NCI-H1417 (cell line): Measurements from ENCODE around the gene RNF151.

Source experiments
- DNase-seq, 3 experiments: peaks; one replicate each; lab custom pipeline; 2025; lab: John Stamatoyannopoulos, UW

RNF151 gene

DNA sequence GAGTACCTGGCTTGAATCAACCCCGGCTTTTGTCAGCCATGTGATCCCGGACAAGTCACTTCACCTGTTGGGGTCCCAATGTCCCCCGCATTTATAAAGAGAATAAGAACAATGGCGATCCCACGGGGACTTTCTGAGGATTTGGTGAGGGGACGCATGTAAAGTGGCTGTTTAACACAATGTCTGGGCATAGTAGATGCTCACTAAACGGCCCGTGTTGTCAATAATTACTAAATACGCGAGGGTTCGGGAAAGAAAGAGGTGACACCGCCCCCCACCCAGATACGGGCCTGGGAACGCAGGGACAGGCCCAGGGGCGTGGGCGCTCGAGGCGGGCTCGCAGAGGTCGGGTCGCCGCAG is 24.9 kb downstream of the RNF151 start:
- no peak for DNase-seq

DNA sequence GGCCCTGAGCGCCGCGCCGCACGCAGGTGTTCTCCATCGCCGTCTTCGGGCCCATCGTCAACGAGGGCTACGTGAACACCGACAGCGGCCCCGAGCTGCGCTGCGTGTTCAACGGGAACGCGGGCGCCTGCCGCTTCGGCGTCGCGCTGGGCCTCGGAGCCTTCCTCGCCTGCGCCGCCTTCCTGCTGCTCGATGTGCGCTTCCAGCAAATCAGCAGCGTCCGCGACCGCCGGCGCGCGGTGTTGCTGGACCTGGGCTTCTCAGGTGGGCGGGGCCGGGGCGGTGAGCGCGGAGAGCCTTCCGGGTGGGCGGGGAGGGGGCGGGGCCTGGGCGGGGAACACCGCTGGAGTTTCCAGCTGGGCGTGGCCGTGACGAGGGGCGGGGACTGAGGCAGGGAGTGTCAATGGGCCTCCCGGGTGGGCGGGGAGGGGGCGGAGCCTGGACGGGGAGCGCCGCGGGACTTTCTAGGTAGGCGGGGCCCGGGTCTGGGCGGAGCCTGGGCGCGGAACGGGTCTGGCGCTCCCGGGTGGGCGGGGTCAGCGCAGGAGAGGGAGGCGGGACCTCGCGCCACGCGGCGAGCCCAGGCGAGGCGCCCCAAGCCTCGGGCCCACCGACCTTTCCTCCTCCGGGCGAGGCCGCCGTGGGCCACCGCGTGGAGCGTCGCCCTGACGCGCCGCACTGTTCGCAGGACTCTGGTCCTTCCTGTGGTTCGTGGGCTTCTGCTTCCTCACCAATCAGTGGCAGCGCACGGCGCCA is 25.5 kb downstream of the RNF151 start:
- peak in 1 of 3 experiments; percentile 78 for DNase-seq

GRCh38 chr16:1992704-1993317 is 26.2 kb downstream of the RNF151 start:
- no peak for DNase-seq

DNA sequence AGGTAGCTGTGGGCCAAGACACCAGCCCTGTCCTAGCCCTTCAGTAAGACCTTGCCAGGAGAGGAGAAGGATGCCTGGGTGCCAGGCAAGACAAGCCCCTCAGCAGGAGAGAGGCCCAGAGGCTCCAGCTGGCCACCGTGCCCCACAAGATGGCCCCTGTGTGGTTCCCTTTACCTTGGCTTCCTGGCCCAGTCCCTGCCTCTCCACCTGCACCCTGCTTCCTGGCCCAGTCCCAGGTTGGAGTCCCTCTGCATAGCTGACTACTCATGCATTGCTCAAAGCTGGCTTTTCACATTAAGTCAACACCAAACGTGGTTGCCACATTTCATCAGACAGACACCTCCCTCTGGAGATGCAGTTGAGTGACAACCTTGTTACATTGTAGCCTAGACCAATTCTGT is 27.1 kb downstream of the RNF151 start:
- DNase-seq = no peak

- no peak for DNase-seq
These were observed 31.1 kb downstream of the RNF151 start for GRCh38 chr16:1997494-1998359.

DNA sequence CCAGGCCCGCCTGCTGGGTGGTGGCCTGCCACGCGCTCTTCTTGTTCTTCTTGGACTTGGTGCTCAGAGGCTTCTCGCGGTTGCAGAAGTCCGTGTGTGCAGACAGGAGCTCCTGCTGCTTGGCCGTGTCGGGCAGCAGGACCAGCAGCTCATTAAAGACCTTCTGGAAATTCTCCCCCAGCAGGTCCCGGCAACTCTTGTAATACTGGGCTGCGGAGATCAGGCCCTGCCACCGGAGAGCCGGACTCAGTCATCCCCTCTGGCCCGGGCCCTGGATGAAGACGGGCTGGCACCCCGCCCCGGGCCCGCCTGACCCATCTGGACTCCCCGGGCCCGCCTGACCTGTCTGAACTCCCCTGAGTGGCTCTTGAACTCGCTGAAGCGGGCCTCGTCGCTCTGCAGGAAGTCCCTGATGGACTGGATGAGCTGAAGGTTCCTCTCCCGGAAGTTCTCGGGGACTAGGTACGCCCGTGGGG is 31.7 kb downstream of the RNF151 start:
- DNase-seq = no peak

GRCh38 chr16:1998852-1999801 is 32.5 kb downstream of the RNF151 start:
- no peak for DNase-seq

DNA sequence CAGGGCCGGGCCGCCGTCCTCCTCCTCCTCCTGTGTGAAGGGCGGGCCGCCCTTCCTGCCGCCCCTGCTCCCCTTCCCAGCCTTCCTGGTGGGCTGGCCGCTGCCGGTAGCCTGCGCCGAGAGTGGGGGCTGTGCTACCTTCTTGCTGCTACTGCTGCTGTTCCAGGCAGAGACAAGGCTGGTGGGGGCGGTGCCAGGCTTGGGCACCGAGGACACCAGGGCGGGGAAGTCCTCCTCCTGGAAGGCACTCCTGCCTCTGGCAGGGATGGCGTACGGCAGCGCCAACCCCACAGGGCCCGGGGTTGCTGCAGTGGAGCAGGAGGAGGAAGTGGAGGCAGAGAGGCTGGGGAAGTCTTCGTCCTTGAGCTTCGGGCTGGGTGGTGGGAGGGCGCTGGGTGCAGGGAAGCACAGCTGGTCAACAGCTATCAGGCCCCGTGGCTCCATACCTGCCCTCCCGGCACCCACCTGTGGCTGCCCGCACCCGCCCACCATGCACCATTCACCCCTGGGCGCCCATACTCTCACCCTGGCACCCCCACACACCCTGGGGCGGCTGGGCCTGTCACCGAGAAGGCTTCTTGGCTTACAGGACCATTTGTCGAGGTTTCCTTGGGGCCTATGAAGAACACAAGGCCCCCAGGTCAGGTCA is 33.3 kb downstream of the RNF151 start:
- no peak for DNase-seq

DNA sequence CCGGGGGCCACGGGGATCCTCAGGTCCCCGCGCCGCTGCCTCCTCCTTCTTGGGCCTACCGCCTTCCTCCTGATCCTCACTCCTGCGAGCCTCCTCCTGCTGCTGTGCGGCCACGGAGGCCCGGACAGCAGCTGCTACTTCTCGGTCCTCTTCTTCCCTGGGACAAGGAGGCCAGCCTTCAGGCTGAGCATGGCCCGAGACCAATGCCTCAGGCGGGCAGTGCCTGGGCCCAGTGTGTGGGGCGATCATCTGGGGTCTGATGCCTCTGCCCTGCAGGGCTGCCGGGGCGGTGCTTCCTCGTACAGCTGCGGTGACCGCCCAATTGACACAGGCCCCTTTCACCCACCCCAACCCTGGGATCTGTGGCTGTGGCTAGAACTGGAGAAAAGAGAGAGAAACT is 34.4 kb downstream of the RNF151 start:
- DNase-seq = no peak

- DNase-seq = no peak
These were observed 35.0 kb downstream of the RNF151 start for GRCh38 chr16:2001456-2002355.

DNA sequence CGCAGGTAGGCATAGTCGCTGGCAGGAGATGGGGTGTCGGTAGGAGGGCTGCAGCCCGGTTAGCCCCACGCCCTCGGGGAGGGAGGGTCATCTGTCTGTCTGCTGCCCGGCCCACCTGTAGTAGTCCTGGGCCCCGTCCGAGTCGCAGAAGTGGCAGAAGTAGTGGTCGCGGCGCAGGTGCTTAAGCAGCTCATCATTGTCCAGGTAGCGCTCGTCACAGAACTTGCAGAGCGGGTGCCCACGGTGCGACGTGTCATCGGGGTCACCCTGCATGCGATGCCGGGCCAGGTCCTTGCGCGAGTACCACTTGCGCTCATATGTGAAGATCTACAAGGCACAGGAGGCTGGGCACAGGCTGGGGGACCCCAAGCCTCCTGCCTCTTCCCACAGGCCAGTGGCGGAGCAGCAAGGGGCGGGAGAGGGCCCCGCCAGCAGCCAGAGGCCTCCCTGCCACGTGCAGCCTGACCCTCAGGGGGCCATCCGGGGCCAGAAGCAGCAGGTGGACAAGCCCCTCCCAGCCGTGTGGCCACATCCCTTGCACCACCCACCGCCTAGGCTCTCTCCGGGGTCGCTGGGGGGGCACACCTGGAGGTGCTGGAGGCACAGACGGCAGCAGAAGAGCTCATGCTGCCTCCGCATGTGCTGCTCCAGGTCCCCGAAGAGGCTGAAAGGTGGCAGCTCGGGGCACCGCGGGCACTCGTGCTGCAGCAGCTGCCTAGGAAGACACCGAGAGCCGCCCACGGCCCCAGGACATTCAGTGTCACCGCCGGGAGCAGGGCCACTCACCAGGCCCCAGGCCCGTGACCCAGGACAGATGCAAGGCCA is 36.0 kb downstream of the RNF151 start:
- DNase-seq = no peak

DNA sequence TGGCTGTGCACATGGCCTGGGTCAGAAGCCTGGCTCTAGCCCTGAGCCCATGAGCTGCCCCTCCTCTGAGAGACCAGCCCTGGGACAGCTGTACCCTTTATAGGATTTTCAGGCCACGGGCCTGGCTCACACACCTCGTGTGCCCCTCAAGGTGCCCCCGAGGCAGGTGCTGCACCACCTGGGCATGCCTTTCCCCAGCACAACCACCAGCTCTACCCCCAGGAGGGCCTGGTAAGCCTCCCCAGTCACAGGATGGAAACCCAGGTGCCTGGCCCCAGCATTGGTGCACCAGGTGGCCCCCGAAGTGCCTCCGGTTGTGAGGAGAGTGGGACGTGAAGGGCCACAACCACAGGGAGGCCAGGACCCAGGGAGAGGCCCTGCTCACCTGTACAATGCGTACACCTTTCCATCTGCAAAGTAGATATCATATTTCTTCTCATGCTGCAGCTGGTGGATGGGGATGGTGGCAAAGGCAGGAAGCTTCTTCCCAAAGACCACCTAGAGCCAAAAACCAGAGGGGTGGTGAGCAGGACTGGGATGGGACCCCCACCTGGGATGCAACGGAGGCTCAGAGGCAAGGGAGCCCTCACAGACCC is 36.7 kb downstream of the RNF151 start:
- no peak for DNase-seq

DNA sequence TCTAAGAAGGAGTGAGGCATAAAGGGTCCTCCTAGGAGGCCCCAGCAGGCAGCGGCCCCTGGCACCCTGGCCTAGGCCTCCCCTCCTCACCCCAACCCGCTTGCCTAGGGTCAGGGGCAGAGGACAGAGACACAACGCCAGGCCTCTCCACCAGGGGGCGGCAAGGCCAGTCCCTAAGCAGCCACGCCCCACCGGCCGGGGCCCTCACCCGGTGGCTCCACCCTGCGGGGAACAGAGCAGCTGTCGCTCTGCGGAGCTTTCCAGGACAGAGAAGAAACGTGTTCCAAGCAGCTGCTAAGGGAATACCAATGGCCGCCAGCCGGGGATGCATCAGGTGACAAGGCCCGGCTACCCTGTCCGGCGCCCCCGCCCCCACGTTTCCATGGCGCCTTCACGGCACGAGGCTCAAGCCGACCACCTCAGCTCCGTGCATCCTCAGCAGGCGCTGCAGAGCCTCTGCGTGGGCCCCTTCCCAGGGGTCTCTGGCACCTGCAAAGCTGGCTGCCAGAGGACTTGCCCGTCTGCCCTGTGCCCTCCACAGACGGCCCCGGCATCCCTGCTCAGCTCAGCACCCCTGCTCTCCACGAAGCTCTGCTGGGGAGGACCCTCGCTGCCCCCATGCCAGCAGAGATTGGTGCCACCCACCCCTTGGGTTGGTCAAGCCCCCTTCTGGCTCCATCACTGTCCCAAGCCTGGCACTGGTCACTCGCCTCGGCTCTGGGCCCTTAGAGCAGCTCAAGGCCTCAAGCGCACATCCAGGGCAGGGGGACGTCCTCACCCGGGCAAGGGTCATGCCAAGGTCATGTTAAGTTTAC is 37.4 kb downstream of the RNF151 start:
- peak; percentile 77 to 97 (median 92) for DNase-seq

DNA sequence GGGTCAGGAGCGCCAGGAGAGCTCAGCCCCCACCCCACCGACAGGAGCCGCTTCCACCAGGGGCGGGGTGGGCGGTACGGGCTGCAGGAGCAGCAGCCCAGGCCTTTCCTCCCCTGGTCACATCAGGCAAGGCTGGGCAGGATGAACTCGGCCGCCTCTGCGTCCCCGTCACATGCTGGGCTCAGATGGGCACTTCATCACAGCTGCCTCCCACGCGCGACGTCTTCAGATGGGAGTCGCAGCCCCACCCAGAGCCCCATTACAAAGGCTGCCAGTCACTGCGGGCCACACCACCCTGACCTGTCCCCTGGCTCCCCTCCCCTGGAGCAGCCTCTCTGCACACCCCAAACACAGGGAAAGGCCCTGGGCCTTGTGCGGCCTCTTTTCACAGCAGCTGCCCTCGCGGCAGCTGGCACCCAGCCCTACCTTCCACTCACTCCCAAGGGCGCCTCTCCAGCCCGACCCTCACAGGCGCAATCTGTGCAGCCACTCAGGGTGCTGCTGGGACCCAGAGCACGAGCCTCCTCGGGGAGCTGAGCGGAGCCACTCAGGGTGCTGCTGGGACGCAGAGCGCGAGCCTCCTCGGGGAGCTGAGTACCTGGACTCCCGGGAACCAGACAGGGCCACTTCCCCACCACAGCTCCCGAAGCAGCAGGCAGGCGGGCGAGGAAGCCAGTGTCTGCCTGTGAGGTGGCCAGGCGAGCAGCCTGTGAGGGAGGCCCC is 38.3 kb downstream of the RNF151 start:
- DNase-seq = peak in 2 of 3 experiments; percentile 5 to 13

DNA sequence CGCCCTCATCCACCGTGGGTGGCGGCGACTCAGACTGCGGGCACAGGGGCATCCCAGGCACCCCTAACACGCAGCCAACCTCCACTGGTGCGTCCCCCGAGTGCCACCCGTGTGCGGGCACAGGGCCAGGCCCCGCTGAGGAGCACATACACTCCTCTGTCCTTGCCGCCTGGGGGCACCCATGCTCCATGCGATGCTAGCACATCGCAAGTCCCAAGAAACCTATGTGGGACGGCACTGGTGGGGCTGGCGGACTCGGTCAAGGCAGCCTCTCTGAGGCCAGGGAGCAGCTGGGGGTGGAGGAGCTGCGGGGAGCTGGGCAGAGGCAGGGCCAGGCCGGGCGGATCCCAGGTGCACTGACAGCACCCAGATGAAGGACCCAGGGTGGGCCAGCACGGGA is 39.0 kb downstream of the RNF151 start:
- no peak for DNase-seq

- DNase-seq = no peak
These were observed 39.7 kb downstream of the RNF151 start for GRCh38 chr16:2006317-2006716.
